HT-29 (cell line): ENCODE measurements around the gene DENND11. TPM values are rescaled to one million over a fixed set of nuclear protein-coding genes. Genes with fewer than 3 reads are reported as not detected.

Experiments used
- DNase-seq: peaks from one replicate; pipeline ENCODE4 v3.0.0-alpha.2; 2015; ENCODE audit warnings: low spot score
- total RNA-seq: library from RNA; depleted of rRNA; stranded (reverse); fragments of >200 nt; shearing (Covaris generic); gene quantifications from 2 replicates; pipeline ENCODE4 v1.2.3, GENCODE V29; 2014

DENND11 gene
- total RNA-seq, 1 experiment from 2014 or later = 19.6 TPM

DNA sequence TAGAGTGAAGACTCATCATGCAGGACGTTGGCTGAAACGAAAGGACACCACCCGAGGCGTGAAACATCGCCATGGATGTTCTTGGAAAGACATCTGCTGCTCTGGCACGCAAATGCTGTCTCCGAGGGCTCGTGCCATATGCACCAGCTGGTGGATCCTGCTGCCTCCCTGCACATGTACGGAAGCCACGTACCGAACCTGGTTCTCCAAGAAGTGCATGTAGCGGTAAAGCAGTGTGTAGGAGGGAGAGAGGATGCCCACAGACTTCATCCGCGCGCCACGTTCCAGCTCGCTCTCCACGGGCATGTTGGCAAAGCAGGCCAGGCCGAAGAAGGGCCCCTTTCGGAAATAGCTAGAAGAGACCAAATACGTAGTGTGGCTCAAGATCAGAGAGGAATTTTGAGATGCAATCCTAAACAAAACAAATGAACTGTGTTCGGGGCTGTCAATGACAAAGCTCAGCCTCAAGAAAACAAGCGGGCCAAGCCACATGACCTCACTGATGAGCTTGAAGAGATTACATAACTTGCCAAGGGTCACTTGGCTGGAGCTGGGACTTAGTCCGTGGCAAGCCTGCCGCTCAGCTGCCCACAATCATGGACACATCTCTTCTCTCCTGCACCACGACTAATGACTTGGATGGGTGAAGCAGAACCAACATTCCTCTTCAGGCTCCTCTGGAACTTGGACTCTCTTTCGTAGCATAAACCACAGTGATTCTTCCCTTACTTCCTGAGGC, 16.5 kb downstream of the DENND11 start:
- DNase-seq = no peak

- DNase-seq = no peak
Observed at GRCh38 chr7:141679014-141679413, 23.0 kb downstream of the DENND11 start.

DNA sequence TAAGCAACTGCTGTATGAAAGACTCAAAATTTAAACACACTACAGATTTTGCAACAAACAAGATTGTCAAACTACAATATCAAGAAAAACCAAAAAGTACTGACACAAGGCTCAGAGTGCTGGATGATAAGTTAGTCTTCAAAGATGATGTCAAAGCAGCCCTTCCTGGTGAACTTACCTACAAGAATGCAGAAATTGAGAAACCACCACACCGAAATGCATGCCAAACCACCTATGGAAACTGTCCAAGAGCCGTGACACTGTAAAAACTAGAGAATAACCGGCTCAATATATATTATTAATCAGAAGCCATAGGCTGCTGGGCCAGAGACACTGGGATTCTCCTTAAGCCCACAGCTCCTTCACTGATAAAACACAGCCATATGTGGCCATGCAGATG, 25.3 kb downstream of the DENND11 start:
- DNase-seq = no peak

DNA sequence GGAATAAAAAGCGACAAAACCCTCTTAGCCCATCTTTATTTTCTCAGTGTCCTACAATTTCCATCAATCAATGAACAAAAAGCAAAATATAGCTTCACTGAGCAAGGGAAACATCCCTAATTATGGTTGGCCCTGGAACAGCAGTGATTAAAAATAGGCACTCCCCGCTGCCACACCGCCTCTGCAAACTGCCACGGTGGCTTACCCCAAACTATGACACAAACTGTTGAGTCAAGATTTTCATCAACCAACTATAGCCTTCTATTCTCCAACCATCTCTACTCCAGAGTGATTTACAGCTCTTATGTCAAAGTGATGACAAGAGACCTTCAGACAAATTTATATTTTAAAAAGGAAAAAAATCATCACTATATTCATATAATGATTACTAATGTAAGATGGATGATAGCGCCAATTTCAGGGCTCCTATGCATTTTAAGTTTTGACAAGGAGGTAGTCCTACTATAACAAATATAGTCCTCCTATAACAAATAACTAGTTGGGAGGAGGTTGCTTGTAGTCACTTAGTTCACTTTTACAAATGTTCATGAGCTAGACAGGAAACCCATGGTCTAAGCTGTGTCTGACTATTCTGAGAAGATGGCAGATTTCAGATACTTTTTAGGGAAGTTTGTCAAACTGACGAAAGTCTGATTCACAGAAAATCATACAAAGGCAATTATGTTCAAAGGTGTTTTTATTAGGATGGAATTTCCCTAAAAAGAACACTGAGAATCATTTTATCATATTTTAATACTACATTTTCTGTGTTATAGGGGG, 26.3 kb downstream of the DENND11 start:
- no peak for DNase-seq

DNA sequence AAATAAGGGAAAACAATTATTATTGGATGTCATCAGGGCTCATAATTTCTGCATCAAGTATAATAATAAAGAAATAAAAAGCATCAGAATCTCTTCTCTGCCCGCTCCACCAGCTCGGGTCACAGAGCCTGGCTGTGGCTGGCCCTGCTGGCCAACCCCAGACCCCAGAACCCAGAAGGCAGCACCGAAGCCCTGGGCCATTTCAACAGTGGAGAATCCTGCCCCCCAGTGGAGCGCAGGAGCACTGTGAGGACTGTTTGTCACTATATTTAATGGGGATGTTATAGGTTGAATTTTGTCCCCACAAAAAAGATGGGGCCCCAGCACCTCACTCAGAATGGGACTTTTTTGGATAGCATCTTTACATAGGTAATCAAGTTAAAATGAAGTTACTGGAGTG, 27.3 kb downstream of the DENND11 start:
- peak; percentile 19 for DNase-seq

DNA sequence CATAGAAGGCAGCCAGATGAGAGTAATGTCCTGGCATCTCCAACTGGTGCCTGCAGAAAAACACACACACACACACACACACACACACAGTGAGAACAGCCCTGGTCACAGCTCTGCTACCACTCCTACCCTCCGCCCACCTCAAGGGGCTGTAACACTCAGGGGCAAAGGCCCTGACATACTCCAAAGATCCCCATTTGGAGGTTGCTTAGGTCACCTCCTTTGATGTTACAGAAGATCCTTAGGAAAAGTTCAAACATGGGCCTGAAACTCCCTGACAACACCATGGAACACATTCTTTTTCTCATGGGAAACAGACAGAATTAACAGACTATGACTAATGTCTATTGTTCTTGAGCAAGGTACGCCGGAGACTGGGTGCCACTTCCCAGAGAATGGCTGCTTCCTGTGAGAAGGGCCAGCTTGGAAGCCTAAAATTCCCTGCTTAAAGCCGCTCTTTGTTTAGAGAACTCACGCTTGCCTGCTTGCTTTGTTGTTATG, 27.7 kb downstream of the DENND11 start:
- no peak for DNase-seq

GRCh38 chr7:141673346-141673745, 28.6 kb downstream of the DENND11 start:
- DNase-seq = no peak

DNA sequence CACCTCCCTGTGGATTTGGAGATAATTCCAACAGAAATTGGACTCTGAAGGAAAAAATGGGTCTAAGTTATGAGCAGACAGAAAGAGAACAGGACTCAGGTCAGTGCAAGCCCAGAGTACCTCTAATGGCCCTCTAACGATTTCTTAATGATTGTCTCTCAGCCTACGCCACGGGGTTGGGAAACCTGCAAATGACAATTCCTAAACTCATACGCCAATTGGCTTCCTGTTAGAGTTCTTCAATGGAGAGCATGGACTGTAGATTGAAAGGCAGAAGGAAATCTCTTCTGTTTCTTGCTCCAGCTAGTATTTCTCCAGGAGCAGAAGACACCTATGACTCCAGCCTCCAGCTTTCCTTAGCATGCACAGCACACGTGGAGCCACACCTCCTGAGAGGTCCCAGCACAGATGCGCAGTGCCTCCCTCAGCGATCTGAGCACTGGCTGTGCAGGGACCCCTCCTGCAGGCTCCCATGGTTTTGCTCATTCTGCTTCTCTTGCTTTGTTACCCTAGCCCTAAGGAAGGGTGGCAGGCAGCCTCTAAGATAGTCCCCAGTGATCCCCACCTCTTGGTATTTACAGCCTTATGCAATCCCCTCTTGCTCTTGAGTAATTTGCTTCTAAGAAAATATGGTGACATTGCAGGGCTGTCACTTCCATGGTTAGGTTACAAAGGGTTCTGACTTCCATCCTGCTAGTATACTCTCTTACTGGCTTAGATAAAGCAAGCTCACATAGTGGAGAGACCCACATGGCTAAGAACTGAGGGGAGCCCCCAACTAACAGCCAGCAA, 30.1 kb downstream of the DENND11 start:
- DNase-seq = no peak

GRCh38 chr7:141668853-141669252, 33.1 kb downstream of the DENND11 start:
- DNase-seq = no peak

- DNase-seq = no peak
Observed at GRCh38 chr7:141666071-141666470, 35.9 kb downstream of the DENND11 start.

DNA sequence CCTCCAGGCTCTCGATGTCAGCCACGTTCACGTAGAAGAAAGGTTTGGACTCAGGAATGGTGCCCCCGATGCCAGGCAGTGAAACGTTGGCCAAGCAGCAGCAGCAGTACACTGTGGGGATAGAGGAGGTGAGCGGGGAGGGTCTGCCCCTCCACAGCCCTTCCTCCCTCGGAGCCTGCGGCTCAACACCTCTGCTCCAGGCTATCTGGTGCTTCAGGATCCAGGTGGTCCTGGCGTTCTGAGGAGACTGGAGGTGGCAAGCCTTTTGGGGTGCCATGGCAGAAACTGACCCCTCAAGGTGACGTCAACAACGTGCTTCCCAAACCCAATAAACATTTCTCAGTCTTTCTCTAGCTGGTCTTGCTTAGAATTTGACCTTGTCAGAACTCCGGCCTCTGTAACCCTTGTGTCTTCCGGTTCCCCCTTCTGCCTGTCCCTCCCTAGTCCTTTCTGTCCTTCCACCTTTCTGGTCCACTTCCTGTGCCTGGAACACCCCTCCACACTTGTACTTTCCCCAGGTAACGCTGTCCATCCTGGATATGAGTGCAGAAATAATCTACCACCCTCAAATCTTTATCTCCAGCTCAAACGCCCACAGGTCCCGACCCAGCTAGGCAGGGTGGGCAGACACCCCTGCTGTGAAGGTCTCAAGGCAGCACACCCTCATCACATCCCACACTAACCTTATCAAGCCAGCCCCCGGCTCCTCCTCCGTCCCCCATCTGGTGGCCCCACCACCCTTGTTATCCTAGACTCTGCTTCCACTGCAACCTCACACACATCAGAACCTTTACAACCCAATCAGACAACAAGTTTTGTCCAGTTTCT, 36.5 kb downstream of the DENND11 start:
- DNase-seq = no peak

- DNase-seq = no peak
Observed at GRCh38 chr7:141664450-141664849, 37.5 kb downstream of the DENND11 start.

- DNase-seq = peak; percentile 93
Observed at GRCh38 chr7:141663081-141663849, 38.7 kb downstream of the DENND11 start.

DNA sequence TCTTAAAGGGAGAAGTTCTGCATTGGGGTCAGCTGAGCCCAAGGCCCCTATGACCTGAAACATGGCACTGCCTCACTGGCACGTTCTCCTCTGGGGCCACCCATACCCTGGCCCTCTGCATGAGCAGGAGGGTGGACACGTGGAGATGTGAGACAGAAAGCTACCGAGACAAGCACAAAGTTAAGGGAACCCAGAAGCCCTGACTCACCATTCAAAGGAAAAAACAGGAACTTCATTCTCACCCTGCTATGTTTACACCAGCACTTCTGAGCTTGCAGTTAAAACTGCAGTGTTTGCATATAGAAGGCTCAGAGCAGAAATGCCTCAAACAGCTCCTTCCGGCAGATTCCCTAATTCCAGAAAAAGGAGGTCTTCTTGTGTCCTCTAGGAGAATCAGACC, 41.7 kb downstream of the DENND11 start:
- DNase-seq = no peak

DNA sequence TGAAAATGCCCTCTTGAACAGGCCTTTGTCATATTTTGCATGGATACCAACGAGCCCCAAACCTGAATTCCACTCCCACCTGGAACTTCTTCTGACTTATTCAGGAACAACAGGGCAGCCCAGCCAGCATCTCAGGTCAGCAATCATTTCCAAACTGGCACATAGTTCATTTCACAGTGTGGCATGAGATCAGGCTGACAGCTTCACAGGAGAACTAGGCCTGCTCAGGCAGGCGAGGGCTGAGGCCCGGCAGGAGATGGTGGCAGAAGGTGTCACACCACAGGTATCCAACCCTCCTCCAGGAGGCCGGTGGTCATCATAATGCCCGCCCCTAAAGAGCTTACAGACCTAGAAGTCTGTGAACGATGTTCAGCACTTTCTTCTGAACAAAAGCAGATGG, 42.5 kb downstream of the DENND11 start:
- DNase-seq = no peak

DNA sequence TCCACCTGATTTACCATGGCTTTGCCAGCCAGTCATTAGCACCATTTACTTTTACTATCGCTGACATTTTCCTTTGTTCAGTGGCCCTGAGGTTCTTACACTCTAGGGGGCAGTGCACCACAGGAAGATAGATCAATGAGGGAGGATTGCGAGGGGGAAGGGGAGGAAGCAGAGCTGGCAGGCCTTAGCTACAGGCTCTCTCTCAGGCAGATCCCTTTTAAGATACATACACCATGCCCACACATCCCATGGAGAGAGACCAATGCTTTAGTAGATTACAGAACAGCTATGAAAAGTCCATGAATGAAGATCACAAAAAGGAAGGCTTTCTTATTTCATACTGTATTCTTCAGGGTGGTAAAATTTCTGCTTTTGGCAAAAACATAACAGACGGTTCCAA, 47.4 kb downstream of the DENND11 start:
- DNase-seq = peak; percentile 86

GRCh38 chr7:141652691-141653090, 49.3 kb downstream of the DENND11 start:
- no peak for DNase-seq
